Esophagus squamous epithelium (tissue), 4 donors: ENCODE measurements around the gene CNTN4.

Experiments used
- CTCF ChIP-seq, 6 experiments: fragments of 450-650 bp in 4 of 6; fragments of 200-600 bp in 2 of 6; sonication (generic) in 2 of 6; IDR thresholded peaks; one replicate each; pipeline ENCODE4 v1.5.1; 2016 to 2019; ENCODE audit warnings: antibody characterized with exemption in 6 of 6, mild to moderate bottlenecking in 4 of 6, moderate library complexity in 4 of 6
- POLR2A ChIP-seq, 4 donors: fragments of 450-650 bp; IDR thresholded peaks; one replicate each; pipeline ENCODE4 v1.6.1; 2017; ENCODE audit warnings: antibody characterized with exemption in 4 of 4, mild to moderate bottlenecking in 4 of 4, moderate library complexity in 3 of 4

- no peak for TF ChIP-seq CTCF (IDR thresholded peaks at IDR 0.05)
- no peak for TF ChIP-seq POLR2A (IDR thresholded peaks at IDR 0.05)
Observed at GRCh38 chr3:3016226-3016625, 917.6 kb downstream of the CNTN4 start.
